ENCODE results near the gene CHST11.

CHST11 gene

DNA sequence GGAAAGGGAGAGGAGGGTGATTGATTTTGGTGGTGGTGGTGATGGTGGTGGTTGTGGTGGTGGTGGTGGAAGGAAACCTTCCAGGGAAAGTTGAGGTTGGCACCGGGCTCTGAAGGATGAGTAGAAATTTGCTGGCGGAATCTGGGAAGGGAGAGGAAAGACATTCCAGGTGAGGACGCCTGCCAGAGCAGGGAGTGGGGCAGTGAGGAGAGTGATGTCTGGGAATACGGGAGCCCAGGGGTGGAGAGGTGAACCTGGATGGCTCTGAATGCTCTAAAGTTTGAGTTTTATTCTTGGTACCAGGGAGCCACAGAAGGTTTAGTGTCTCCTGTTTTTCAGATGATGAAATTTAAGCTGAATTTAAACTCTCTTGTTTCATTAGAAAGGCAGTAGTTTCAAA lies 16.0 kb downstream of the CHST11 start:
- TF ChIP-seq, protein P1, sequence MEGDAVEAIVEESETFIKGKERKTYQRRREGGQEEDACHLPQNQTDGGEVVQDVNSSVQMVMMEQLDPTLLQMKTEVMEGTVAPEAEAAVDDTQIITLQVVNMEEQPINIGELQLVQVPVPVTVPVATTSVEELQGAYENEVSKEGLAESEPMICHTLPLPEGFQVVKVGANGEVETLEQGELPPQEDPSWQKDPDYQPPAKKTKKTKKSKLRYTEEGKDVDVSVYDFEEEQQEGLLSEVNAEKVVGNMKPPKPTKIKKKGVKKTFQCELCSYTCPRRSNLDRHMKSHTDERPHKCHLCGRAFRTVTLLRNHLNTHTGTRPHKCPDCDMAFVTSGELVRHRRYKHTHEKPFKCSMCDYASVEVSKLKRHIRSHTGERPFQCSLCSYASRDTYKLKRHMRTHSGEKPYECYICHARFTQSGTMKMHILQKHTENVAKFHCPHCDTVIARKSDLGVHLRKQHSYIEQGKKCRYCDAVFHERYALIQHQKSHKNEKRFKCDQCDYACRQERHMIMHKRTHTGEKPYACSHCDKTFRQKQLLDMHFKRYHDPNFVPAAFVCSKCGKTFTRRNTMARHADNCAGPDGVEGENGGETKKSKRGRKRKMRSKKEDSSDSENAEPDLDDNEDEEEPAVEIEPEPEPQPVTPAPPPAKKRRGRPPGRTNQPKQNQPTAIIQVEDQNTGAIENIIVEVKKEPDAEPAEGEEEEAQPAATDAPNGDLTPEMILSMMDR (conservative IDR thresholded peaks at IDR 0.05; ENCODE audit: low read length) = no peak
- no peak overlapping the region for H3K4me3 ChIP-seq (ENCODE audit: low read length)
- no peak for DNase-seq (ENCODE audit: low read depth)

DNA sequence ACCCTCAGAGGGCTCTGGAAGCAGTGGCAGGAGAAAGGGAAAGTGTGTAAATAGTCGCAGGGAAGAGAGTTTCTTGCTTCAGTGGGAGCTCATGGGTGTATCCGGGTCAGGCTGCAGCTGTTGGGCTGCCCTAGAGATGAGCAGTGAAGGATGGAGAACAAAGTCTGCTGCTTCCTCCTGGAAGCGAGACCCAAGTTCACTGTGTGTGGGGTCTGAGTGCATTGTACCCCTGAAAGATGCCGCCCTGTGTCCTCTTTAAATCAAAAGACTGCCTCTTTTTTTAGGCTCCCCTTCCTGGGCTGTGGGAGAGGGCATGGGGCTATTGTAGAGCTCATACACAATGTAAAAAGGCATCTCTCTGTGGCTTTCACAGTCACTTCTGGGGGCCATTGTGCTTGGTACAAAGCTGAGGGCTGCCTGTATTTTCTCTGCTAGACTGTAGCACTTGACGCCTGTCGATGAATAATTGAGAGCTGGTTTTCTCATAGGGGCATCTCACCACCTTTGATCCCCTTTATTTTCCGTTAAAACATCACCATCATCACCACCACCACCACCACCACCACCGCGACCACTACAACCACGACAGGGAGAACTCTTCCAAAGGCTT lies 16.7 kb downstream of the CHST11 start:
- TF ChIP-seq, protein P1 (conservative IDR thresholded peaks at IDR 0.05; ENCODE audit: low read length) = no peak
- no peak overlapping the region for H3K4me3 ChIP-seq (ENCODE audit: low read length)
- DNase-seq (ENCODE audit: low read depth) = no peak

DNA sequence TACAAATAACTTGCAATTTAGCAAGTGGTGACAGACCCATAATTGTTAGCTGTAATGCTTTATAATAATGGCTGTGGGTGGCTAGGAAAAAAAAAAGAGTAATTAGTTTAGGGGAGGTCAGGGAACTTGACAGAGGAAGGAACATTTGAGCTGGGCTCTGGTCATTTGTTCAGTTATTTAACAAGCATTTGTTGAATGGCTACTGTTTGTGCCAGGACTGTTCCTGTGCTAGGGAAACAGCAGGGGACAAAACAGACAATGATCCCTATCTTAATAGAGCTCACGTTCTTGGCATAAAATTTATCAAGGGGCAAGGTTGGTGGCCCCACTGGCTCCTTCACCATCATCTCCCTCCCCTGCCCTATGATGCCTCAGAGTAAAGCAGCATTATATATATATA lies 18.5 kb downstream of the CHST11 start:
- TF ChIP-seq, protein P1 (conservative IDR thresholded peaks at IDR 0.05; ENCODE audit: low read length) = no peak
- no peak for DNase-seq (ENCODE audit: low read depth)

DNA sequence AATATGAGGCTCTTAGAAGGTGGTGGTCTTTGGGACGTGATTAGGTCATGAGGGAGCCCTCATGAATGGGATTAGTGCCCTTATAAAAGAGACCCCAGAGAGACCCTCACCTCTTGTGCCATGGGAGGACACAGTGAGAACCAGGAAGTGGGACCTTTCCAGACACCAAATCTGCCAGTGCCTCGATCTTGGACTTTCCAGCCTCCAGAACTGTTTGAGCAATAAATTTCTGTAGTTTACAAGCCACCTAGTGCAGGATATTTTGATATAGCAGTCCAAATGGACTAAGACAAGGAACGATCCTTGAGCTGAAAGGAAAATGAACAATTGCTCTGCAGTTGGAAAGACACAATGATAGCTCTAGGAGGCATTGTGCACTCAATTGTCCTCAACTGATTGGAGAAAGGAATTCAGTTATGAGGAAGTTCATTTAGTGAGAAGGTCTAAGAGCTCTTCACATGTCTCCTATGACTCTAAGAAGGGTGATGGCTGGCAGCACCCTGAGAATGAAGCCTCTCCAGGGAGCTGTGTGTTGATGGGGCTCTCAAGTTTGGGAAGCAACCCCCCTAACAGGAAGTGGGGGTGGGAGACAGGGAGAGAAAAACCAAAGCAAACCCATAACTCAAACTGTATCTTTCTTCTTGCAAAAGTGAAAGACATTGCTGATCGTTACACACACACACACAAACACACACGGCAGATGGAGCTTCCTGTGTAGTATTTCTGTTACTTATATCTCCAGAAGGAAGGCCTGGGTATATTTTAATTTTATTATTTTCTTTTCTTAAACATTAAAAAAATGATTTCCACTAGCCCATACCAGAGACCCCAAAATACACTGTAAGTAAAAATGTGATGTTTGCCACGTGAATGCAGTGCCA lies 21.0 kb downstream of the CHST11 start:
- no peak overlapping the region for H3K4me3 ChIP-seq (ENCODE audit: low read length)
- no peak for DNase-seq (ENCODE audit: low read depth)
- TF ChIP-seq, protein P1 (conservative IDR thresholded peaks at IDR 0.05; ENCODE audit: low read length) = no peak

More for the DNA sequence above, 18.5 kb downstream of the CHST11 start:
- H3K4me3 ChIP-seq (ENCODE audit: low read length) = no peak overlapping the region

DNA sequence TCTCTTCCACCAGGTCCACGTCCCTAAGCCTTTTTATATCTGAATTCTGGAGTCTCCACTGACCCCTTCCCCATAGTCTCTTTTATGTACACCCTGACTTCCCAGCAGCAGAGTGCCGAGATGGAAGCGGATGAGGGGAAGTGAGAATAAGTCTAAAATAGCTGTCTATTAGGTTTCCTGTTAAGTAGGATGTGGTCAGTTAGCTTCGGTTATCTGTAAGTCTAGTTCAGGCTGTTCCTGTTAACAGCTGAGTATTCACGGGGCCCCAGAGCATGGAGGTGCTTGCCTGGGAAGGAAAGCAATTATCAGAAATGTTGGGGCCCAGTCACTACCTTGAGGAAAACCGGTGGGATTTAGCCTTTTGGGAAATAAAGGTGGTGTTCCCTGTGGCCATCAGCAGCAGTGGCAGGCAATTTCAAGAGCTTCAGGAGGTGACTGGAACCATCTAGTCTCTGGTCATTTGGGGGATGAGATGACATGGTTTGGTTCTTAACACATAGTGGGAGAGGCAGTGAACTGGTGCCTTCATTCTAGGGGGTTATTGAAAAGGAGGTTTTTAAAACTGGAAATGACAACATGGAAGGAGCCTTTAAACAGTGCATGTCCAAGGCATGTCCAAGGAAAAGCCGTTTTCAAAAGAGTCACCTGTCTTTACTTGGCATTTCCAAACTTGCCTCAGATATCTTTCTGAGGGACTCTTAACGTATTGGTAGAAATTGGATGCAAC lies 21.8 kb downstream of the CHST11 start:
- TF ChIP-seq, protein P1 (conservative IDR thresholded peaks at IDR 0.05; ENCODE audit: low read length) = no peak
- no peak for DNase-seq (ENCODE audit: low read depth)
- H3K4me3 ChIP-seq (ENCODE audit: low read length) = no peak overlapping the region

DNA sequence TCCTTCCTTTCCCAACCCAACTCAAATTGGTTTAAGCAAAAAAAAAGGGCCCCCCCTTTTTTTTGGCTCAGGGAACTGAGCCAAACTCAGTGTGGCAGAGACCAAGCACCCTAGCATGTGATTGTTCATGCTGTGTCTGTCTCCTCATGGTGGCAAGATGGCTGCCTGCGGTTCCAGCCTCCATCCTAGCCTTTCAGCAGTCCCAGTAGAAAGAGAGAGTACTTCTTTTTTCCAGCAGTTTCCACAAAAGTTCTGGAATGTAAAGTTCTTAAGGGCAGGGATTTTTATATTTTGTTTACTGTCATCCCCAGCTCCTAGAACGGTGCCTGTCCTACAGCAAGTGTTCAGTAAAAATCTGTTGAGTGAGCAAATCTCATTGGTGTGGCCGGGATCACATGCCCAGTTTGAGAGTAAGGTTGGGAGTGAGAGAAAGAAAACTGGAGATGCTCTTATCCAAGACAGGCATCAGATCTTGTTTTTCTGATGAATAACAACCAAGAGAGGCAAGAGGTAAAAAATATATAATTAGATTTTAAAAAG lies 22.4 kb downstream of the CHST11 start:
- DNase-seq (ENCODE audit: low read depth) = no peak
- TF ChIP-seq, protein P1 (conservative IDR thresholded peaks at IDR 0.05; ENCODE audit: low read length) = no peak
- no peak overlapping the region for H3K4me3 ChIP-seq (ENCODE audit: low read length)

All from AG10803 (cell line).